ENCODE measurements around the gene ZNF609.
A peak's percentile ranks its signal among the peaks of the same experiment; 100 is the strongest.

Gene ZNF609

GRCh38 chr15:64536244-64536836, 76.0 kb downstream of the ZNF609 start:
- DNase-seq (ENCODE audit: low spot score), result no peak

GRCh38 chr15:64542091-64542490, 81.7 kb downstream of the ZNF609 start:
- DNase-seq (ENCODE audit: low spot score), result no peak

DNA sequence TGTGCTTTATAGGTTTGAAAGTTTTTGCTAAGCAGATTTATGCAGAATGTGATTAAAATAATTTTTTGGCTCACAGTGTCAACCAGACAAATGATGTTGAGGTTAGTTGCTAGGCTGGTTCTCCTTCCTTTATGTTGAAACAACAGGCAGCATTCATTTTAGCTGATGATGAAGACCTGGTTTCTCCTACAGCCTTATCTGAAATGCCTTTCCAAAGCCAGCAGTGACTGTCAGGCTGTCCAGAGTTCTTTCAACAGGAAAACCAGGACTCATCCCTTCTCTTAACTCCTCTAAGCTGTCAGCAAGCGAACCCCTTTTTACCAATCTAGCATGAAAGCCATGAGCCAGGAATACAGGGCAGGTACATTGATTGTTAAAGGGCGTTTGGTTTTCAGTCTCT, 84.1 kb downstream of the ZNF609 start:
- no peak for DNase-seq (ENCODE audit: low spot score)

- DNase-seq (ENCODE audit: low spot score), result no peak
These were observed 86.9 kb downstream of the ZNF609 start for GRCh38 chr15:64547275-64547674.

DNA sequence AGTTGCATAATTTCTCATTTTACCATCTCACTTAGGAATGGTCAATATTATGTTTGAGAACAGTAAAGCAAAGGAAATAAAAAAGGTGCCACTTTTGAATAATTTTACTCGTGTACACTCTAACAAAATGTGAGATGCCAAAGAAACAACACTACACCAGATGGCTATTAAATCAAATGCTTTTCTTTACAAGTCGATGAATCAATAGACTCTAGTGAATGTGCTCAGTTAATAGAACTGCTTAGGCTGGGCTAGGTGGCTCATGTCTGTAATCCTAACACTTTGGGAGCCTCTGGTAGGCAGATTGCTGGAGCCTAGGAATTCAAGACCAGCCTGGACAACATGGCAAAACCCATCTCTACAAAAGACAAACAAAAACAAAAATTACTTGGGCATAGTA, 87.9 kb downstream of the ZNF609 start:
- no peak for DNase-seq (ENCODE audit: low spot score)

DNA sequence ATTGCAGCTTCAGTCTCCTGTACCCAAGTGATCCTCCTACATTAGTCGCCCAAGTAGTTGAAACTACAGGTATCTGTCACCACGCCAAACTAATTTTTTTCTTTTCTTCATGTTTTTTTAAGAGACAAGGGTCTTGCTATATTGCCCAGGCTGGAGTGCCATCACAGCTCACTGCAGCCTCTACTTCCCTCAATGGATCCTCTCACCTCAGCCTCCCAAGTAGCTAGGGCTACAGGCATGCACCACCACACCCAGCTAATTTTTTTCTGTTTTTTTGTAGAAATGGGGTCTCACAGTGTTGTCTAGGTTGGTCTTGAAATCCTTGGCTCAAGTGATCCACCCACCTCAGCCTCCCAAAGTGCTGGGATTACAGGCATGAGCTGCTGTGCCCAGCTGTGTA, 89.5 kb downstream of the ZNF609 start:
- DNase-seq (ENCODE audit: low spot score), result no peak

DNA sequence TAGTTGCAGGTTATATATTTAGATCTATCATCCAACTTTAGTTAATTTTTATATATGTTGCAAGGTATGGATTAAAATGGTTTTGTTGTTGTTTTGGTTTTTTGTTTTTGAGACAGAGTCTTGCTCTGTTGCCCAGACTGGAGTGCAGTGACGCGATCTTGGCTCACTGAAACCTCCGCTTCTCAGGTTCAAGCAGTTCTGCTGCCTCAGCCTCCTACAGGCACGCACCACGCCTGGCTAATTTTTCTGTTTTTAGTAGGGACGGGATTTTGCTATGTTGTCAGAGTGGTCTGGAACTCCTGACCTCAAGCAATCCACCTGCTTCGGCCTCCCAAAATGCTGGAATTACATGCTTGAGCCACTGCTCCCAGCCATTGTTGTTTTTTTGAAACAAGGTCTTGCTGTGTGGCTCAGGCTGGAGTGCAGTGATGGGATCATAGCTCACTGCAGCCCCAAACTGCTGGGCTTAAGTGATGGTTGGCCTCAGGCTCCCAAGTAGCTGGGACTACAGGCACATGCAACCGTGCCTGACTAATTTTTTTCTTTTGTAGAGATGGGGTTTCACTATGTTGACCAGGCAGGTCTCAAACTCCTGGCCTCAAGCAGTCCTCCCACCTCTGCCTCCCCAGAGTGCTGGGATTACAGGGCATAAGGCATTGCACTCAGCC, 92.0 kb downstream of the ZNF609 start:
- DNase-seq (ENCODE audit: low spot score), result no peak

DNA sequence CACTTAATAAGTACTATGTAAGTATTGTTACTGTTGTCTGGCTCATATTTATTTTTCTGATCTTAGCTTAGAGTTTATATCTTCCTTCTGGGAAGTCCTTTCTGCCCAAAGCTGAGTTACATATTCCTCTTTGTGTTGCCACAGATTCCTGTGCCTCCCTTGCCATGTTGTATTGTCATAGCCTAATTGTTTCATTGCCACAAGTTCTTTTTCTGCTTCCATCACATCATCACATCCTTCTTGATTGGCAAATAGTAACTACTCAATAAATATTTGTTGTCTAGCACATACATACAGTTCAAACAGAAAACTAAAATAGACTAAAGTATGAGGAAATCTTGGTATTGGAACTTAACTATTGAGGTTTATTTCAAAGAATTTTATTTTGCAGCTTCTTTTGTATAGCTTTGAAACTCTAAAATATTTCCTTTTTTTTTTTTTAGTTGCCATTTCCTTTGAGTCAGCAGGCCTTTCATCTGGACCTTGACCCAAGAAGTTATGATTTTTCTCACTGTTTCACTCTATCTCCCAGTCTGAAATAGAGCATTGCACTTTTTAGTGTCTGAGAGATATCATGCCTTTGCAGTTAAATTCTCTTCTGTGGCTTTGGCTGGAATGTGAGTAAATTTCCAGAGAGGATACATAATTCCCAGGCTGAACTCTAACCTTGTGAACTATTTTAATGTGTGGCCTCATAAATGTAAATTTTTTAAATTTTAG, 98.2 kb downstream of the ZNF609 start:
- DNase-seq (ENCODE audit: low spot score), result no peak

GRCh38 chr15:64559243-64559642, 98.9 kb downstream of the ZNF609 start:
- DNase-seq (ENCODE audit: low spot score), result no peak

GRCh38 chr15:64560501-64560900, 100.1 kb downstream of the ZNF609 start:
- DNase-seq (ENCODE audit: low spot score), result no peak

DNA sequence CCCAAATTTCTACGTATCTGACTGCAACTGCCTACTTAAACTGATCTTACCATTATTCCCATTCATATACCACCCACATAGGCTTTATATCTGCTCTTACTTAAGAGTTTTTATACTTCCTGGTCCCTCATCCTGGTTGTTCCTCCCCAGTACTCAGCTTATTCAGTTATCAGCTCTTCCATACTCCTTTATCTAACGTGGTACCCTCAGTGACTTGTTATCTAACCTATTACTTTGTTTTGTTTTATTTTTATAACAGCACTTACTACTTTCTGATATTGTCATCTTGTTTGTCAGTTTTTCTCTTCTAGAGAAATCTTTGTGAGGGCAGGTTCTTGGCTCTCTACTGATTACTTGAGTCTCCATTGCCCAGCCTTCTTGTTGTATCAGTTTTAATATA, 100.6 kb downstream of the ZNF609 start:
- no peak for DNase-seq (ENCODE audit: low spot score)

- DNase-seq (ENCODE audit: low spot score), result peak; percentile 21
These were observed 101.7 kb downstream of the ZNF609 start for GRCh38 chr15:64562003-64562640.

GRCh38 chr15:64566102-64566501, 105.7 kb downstream of the ZNF609 start:
- DNase-seq (ENCODE audit: low spot score), result no peak

DNA sequence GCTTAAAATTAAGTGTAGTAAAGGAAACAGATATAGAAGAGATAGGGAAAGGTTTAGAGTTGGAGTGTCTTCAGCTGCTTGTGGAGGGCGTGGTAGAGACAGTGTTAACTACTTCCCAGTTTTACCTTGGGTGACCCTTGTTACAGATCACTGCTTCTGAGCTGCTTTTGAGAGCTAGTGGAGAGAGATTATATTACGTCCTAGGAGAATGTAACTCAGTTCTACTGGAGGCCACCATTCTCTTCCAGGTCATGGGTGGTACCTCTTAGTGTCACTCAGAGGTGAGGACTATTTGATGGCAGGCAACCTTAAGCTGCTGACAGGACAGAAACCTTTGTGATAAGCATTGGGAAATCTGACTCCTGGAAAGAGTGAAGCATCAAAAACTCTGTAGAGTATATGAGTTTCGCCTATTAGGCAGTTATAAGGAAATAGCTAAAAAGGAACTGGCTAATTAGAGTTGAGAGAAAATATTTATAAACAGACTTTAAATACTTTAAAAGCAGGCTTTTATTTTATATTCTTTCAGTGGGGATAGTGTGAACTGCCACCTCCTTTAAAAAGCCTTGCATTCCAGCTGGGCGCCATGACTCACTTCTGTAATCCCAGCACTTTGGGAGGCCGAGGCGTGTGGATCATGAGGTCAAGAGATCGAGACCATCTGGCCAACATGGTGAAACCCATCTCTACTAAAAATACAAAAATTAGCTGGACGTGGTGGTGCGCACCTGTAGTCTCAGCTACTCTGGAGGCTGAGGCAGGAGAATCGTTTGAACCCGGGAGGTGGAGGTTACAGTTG, 106.5 kb downstream of the ZNF609 start:
- DNase-seq (ENCODE audit: low spot score), result peak; percentile 9

DNA sequence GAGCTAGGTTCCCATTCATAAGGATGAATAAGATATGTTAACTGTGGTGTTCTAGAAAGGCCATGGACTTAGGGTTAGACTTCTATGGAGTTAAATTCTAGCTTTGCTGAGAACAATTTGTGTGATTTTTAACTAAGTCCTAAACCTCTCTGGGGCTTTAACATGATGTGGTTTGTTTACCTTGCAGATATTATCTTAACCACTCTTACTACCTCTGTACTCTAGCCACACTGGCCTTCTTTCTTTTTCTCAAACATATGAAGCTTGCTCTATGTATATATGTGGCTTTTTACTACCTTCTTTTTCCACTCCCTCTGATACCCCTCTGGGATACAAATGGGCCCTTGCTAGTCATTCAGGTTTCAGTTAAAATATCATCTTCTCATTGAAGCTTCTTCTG, 108.4 kb downstream of the ZNF609 start:
- DNase-seq (ENCODE audit: low spot score), result no peak

DNA sequence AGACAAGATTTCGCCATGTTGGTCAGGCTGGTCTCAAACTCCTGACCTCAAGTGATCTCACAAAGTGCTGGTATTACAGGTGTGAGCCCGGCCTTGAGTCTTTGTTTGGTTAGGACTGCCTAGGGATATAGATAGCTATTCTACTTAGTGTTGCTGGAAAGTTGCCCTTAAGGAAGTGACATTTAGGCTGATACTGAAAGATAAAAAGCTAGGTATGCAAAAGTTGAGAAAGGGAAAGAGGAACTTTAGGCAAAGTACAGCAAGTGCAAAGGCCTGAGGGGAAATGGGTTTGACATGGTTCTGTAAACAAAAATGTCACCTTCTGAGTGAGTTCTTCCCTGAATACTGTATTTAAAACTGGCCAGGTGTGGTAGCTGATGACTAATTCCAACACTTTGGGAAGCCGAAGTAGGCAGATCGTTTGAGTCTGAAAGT, 111.5 kb downstream of the ZNF609 start:
- no peak for DNase-seq (ENCODE audit: low spot score)

DNA sequence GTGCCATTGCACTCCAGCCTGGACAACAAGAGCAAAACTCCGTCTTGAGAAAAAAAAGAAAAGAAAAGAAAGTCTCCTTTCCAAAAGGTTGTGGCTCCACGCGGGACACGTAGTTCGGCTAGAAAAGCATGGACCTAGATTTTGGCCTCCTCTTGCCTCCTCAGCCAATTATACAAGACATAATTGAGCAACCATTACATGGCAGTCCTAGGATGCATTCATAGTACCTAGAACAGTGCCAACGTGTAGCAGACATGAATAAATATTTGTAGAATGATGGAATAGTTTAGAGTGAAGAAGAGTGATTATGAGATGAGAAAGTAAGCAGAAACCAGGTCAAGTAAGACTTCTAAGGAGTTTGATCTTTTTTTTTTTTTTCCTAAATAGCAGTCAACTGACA, 112.5 kb downstream of the ZNF609 start:
- DNase-seq (ENCODE audit: low spot score), result no peak

- no peak for DNase-seq (ENCODE audit: low spot score)
These were observed 114.1 kb downstream of the ZNF609 start for GRCh38 chr15:64574301-64575017.

DNA sequence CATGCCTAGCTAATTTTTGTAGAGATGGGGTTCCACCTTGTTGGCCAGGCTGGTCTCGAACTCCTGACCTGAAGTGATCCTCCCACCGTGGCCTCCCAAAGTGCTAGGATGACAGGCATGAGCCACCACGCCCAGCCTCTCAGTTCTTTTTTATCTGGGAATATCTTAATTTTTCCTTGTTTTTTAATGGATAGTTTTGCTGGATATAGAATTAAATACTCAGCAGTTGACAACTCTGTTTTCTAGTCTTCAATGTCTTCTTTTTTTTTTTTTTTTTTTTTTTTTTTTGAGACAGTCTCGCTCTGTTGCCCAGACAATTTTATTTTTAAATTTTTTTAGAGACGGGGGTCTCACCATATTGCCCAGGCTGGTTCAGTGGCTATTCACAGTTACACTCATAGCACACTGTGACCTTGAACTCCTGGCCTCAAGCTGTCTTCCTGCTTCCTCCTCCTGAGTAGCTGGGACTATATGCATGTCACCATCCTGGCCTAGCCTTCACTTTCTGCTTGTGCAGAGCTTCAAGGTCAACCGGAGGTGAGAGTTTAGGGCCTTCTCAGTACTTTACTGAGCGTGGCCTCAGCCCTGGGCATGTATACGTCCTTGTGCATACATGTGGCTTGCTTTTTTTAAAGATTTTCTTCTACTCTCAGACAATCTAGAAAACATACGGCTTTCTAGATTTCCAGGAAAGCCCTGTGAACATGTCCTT, 120.5 kb downstream of the ZNF609 start:
- no peak for DNase-seq (ENCODE audit: low spot score)

GRCh38 chr15:64581408-64581761, 121.0 kb downstream of the ZNF609 start:
- DNase-seq (ENCODE audit: low spot score), result no peak

DNA sequence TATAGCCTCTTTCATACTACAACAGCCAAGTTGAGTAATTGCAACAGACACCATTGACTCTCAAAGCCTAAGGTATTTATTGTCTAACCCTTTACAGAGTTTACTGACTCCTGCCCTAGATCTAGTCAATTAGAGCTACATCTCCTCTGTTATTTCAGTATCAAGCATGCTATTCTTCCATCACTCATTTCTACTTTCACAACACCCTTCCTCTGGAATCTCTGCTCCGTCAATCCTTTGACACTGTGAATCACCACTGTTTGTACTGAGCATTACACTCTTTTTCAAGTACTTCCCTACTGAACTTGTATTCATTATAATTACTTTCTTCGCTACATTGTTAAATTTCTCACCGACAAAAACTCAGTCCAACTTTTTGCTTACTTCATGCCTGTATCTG, 121.8 kb downstream of the ZNF609 start:
- DNase-seq (ENCODE audit: low spot score), result no peak

Measured in hematopoietic multipotent progenitor cell treated with erythropoietin and hydrocortisone succinate and interleukin-3 and kit ligand, for 17 days (in vitro differentiated cells).